ENCODE results near the gene TOP2A.

TOP2A gene

GRCh38 chr17:40366861-40367518, 50.7 kb downstream of the TOP2A start:
- TF ChIP-seq FOXM1 (IDR thresholded peaks at IDR 0.05; ENCODE audit: borderline replicate concordance) (no peak), ELF4 (IDR thresholded peaks at IDR 0.05) (no peak), NFRKB (IDR thresholded peaks at IDR 0.05) (no peak), ZNF384 (IDR thresholded peaks at IDR 0.05) (no peak), LEF1 (IDR thresholded peaks at IDR 0.05; ENCODE audit: borderline replicate concordance) (no peak), TARDBP (IDR thresholded peaks at IDR 0.05) (no peak), FOXK2 (IDR thresholded peaks at IDR 0.05) (no peak), HDGF (IDR thresholded peaks at IDR 0.05; ENCODE audit: borderline replicate concordance) (no peak), PKNOX1 (IDR thresholded peaks at IDR 0.05) (no peak), CTBP1 (IDR thresholded peaks at IDR 0.05; ENCODE audit: borderline replicate concordance) (no peak), FOXA1 (IDR thresholded peaks at IDR 0.05) (no peak), ARNT (IDR thresholded peaks at IDR 0.05) (no peak), BHLHE40 (IDR thresholded peaks at IDR 0.05; ENCODE audit: borderline replicate concordance) (no peak), L3MBTL2 (conservative IDR thresholded peaks at IDR 0.05) (no peak), SP1 (IDR thresholded peaks at IDR 0.05) (no peak), SUZ12 (IDR thresholded peaks at IDR 0.05) (no peak)
- POLR2A ChIA-PET, result no interaction called here
- DNase-seq (ENCODE audit: extremely low spot score), result no peak

GRCh38 chr17:40366076-40366860, 51.4 kb downstream of the TOP2A start:
- CTCF ChIA-PET, result interaction anchor here (0.6 kb wide), 1 partner anchor 172 kb away, joined by 4 read pairs; no protein-coding TSS in a partner anchor
- TF ChIP-seq FOXA1 (IDR thresholded peaks at IDR 0.05) (no peak), BHLHE40 (IDR thresholded peaks at IDR 0.05; ENCODE audit: borderline replicate concordance) (no peak), PKNOX1 (IDR thresholded peaks at IDR 0.05) (no peak), ARNT (IDR thresholded peaks at IDR 0.05) (no peak), ZNF384 (IDR thresholded peaks at IDR 0.05) (no peak), FOXM1 (IDR thresholded peaks at IDR 0.05; ENCODE audit: borderline replicate concordance) (no peak), SUZ12 (IDR thresholded peaks at IDR 0.05) (no peak), HDGF (IDR thresholded peaks at IDR 0.05; ENCODE audit: borderline replicate concordance) (no peak), LEF1 (IDR thresholded peaks at IDR 0.05; ENCODE audit: borderline replicate concordance) (no peak), FOXK2 (IDR thresholded peaks at IDR 0.05) (no peak), NFRKB (IDR thresholded peaks at IDR 0.05) (no peak)
- DNase-seq (ENCODE audit: extremely low spot score), result no peak
- POLR2A ChIA-PET, result interaction anchor here (2.5 kb wide), 1 partner anchor 51 kb away, joined by 10 read pairs; the partner anchor contains the start of gene TOP2A

More at GRCh38 chr17:40366861-40367518, 50.7 kb downstream of the TOP2A start:
- CTCF ChIA-PET, result no interaction called here

- POLR2A ChIA-PET, result interaction anchor here (0.5 to 2.5 kb wide), 3 partner anchors 16 to 53 kb away, joined by 3 to 10 read pairs (median 3); partner anchors contain the start of gene TOP2A
- TF ChIP-seq FOXK2 (IDR thresholded peaks at IDR 0.05) (no peak), NFRKB (IDR thresholded peaks at IDR 0.05) (no peak), TARDBP (IDR thresholded peaks at IDR 0.05) (no peak), HDGF (IDR thresholded peaks at IDR 0.05; ENCODE audit: borderline replicate concordance) (no peak), FOXA1 (IDR thresholded peaks at IDR 0.05) (no peak), L3MBTL2 (conservative IDR thresholded peaks at IDR 0.05) (no peak), SP1 (IDR thresholded peaks at IDR 0.05) (no peak), ARNT (IDR thresholded peaks at IDR 0.05) (no peak)
- no peak for DNase-seq (ENCODE audit: extremely low spot score)
- CTCF ChIA-PET, result interaction anchor here (0.6 to 2.5 kb wide), 4 partner anchors 17 to 169 kb away, joined by 3 to 8 read pairs (median 4); no protein-coding TSS in a partner anchor
Observed at GRCh38 chr17:40364906-40365305, 52.8 kb downstream of the TOP2A start.

- DNase-seq (ENCODE audit: extremely low spot score), result peak; percentile 1
- ChIA-PET POLR2A (interaction anchor here (0.5 to 2.5 kb wide), 4 partner anchors 17 to 199 kb away, joined by 3 to 10 read pairs (median 3); partner anchors contain the start of gene TOP2A), CTCF (interaction anchor here (0.9 to 2.5 kb wide), 3 partner anchors 57 to 169 kb away, joined by 3 to 8 read pairs (median 5); no protein-coding TSS in a partner anchor)
- TF ChIP-seq NFRKB (IDR thresholded peaks at IDR 0.05), result no peak
- no peak for TF ChIP-seq TARDBP (IDR thresholded peaks at IDR 0.05)
- no peak for TF ChIP-seq ZNF384 (IDR thresholded peaks at IDR 0.05)
- TF ChIP-seq FOXK2 (IDR thresholded peaks at IDR 0.05), result no peak
- TF ChIP-seq ELF4 (IDR thresholded peaks at IDR 0.05), result no peak
- no peak for TF ChIP-seq CTBP1 (IDR thresholded peaks at IDR 0.05; ENCODE audit: borderline replicate concordance)
- no peak for TF ChIP-seq SP1 (IDR thresholded peaks at IDR 0.05)
- no peak for TF ChIP-seq L3MBTL2 (conservative IDR thresholded peaks at IDR 0.05)
- no peak for TF ChIP-seq SUZ12 (IDR thresholded peaks at IDR 0.05)
Observed at GRCh38 chr17:40364121-40364861, 53.4 kb downstream of the TOP2A start, which contains the start of gene GJD3. GJD3 (minus strand) TSS chr17:40364737; CDS start chr17:40363815, 922 bp downstream.

- ChIA-PET CTCF (interaction anchor here (1.0 to 6.6 kb wide), 7 partner anchors 15 to 197 kb away, joined by 3 to 36 read pairs (median 5); partner anchors contain the start of gene TOP2A), POLR2A (interaction anchor here (1.0 to 2.4 kb wide), 8 partner anchors 12 to 175 kb away, joined by 3 to 20 read pairs (median 6); partner anchors contain the start of gene TOP2A)
- DNase-seq (ENCODE audit: extremely low spot score), result no peak
- TF ChIP-seq L3MBTL2 (conservative IDR thresholded peaks at IDR 0.05) (0 out of 2 replicates have a peak, but pooled peaks have one; percentile 35), SUZ12 (IDR thresholded peaks at IDR 0.05) (no peak)
Observed at GRCh38 chr17:40363111-40363827, 54.4 kb downstream of the TOP2A start.

All from HEK293T (cell line).